Stimulated activated CD4-positive, alpha-beta T cell treated with anti-CD3 and anti-CD28 coated beads, TNF-alpha, amount 100 ng/mL, for 48 hours (primary cell): ENCODE measurements around the gene AASS.

Source experiments
- DNase-seq, 3 donors: peaks; one replicate each; pipeline ENCODE4 v3.0.0-alpha.2; 2020; ENCODE audit warnings: low read depth in 3 of 3

AASS gene

GRCh38 chr7:122038904-122039303 is 105.1 kb downstream of the AASS start:
- no peak for DNase-seq

- DNase-seq: no peak
Measured at GRCh38 chr7:122038134-122038533, 105.9 kb downstream of the AASS start.

GRCh38 chr7:122035876-122036275 is 108.2 kb downstream of the AASS start:
- no peak for DNase-seq

GRCh38 chr7:122033641-122034040 is 110.4 kb downstream of the AASS start:
- DNase-seq: no peak

- no peak for DNase-seq
Measured at GRCh38 chr7:122027058-122027457, 117.0 kb downstream of the AASS start.
